GM21529 (cell line): ENCODE results near the gene RAF1.
"Not testable (repeated sequence)": the region's sequence is repeated elsewhere in the genome, so short reads cannot be mapped to it uniquely, and the experiment has no call there.

ENCODE experiments used
- ATAC-seq: cut with Tn5 transposase; IDR thresholded peaks from one replicate; pipeline ENCODE4 v1.9.1; 2021; ENCODE audit not compliant: unreplicated experiment

Gene RAF1

DNA sequence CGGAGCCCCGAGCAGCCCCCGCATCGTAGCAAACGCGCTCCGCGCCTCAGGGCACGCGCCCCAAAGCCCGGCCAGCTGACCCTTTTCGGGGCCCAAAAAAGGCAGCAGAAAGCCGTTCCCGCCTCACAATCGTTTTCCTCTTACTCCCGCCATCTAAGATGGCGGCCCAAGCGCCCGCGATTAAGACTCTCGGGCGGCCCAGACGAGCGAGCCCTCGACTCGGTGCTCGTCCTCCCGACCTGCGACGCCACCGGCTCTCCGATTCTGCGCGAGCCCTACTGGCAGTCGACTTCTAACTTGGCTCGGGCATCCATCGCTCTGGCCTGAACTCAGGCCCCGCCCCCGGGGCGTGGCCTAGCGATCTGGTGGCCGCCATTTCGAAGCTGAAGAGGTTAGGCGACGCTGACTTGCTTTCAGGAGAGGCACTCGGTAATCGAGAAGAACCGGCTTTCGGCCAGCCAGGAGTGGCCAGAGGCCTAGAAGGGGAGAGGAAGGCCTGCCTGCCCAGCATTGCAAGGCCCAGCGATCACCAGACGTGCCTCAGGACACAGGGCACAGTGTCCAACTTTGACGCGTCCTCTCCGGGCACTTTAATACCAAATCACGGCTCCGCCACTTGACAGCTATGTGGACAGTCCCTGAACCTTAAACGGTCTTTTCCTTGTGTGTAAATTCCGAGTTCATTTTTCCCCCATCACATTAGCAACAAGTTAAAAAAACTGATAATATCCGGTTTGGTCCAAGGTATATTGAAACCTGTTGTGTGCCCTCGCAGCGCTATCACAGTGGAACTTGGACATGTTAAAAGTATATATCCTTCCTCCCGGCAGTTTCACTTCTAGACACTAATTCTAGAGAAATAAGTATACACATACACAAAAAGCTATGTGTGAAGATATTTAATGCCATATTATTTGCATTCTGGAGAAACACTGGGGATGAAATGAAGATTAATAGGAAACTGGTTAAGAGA, at the start of gene RAF1:
Gene RAF1 (minus strand): TSS at position 182 of the 973 bp plus-strand sequence. CDS start 45,396 bp downstream, outside the sequence.
- peak; percentile 84 for ATAC-seq

DNA sequence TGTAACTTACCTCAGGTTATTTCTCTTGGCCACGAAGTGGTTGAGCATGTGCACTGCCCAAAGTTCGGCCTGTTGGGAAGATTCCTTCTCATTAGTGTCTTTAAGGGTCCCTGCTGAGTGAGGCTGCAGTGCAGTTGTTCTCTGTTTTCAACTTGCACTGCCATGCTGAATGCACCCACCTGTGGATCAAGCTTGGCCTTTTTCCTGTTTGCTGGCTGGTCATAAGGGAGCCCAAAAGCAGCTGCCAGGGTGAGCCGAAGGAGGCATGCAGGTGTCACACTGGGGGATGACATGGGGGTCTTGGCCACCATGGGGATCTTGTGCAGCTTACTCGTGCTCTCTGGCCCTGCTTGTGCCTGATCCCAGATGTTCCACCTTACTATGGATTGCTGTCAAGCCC, 46.1 kb upstream of the RAF1 start:
- no peak for ATAC-seq

DNA sequence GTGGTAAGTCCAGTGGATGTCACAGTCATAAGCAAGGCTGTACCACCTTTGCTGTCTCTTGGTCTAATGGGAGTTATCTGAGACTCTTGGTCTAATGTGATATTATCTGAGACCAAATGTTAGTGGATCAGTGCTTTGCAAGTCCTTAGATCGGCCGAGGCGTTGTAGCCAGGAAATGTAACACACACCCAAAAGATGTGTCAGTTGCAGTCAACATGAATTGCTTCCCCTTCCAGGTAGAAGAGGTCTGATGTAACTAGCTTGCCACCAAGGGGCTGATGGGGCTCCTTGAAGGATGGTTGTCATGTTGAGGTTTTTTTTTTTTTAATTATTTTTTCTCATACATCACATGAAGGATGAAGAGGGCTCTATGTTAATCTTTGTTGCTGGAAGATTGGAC, 45.4 kb upstream of the RAF1 start:
- ATAC-seq, result no peak

DNA sequence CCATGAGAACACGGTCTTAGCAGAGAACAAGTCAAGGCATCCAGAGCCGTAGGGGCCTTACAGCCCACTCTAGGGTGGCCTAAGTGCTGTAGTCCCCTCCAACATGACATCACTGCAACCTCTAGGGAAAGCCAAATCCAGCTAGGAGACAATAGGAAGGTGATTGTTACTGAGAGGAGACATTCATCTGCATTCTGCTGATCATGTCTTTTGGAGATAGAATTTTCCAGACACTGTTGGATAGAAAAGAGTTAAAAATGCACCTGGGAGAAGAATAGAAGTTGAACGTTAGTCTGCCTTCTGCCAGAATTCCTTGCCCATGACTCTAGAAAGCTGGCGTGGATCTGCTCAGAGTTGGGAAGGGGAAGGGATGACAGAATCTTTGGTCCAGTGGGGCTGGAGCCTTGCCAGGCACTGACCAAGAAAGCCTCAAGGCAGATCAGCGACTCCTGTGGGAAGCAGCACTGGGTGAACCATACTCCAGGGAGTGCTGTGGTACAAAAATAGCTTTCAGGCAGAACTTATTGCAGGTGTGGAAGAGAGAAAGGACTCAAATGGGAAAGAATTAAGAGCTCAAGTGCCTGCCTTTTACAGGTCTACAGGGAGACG, 44.8 kb upstream of the RAF1 start:
- ATAC-seq, result no peak

- no peak for ATAC-seq
These were observed 43.5 kb upstream of the RAF1 start for GRCh38 chr3:12707449-12707848.

DNA sequence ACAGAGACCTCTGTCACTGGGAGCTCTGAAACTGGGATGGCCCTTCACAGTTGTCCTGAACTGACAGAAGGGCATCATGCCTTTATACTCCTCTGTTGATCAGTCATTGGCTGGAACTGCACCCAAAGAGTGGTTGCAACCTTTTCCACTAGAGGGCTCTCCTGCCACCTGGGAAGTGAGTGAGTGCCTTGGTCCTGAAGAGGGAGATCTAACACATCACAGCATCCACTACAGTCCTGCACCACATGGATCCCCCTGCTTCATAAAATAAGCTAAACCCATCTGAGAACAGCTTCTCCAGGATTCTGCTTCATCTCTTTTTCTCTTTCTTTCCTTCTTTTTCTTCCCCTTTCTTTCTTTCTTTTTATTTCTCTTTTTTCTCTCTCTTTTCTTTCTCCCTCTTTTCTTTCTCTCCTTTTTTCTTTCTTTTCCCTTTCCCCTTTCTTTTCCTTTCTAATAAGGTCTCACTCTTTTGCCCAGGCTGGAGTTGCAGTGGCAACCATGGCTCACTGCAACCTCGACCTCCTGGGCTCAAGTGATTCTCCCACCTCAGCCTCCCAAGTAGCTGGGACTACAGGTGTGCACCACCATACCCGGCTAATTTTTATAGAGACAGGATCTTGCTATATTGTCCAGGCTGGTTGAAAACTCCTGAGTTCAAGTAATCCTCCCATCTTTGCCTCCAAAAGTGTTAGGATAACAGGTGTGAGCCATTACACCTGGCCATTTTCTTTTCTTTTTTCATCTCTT, 42.8 kb upstream of the RAF1 start:
- ATAC-seq, result peak; percentile 94

GRCh38 chr3:12705981-12706380, 42.1 kb upstream of the RAF1 start:
- no peak for ATAC-seq

DNA sequence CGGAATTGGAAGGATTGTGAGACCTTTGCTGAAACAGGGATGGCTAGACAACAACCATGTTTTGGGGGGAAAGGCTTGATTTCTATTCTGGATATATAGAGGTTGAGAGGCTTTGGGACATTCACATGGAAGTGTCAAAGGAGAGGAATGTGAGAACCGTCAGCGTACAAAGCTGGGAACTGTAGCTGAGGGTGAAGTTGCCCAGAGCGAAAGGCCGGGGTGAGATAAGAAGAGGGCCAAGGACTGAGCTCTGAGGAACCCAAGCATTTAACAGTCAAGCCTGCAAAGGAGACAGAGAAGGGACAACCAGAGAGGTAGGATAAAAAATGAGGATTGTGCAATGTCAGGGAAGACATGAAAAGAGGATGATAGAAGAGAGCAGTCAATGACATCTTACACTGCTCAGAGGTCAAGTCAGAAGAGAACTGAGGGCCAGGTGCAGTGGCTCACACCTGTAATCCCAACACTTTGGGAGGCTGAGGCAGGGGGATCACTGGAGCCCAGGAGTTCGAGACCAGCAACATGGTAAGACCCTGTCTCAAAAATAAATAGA, 41.5 kb upstream of the RAF1 start:
- ATAC-seq, result no peak

GRCh38 chr3:12702501-12702900, 38.6 kb upstream of the RAF1 start:
- ATAC-seq, result no peak

DNA sequence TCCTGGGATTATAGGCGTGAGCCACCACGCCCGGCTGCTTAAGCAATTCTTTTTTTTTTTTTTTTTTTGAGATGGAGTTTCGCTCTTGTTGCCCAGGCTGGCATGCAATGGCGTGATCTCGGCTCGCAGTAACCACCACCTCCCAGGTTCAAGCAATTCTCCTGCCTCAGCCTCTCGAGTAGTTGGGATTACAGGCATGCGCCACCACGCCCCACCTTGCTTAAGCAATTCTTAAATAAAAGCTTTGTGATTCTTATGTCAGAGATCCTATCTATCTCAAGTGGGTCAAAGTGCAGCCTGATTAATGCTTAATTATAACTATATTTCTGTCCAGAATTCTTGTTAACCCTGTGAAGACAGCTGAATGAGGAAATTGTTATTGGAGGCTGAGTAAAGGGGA, 37.7 kb upstream of the RAF1 start:
- ATAC-seq, result not testable (repeated sequence)

GRCh38 chr3:12700800-12701199, 36.9 kb upstream of the RAF1 start:
- no peak for ATAC-seq

DNA sequence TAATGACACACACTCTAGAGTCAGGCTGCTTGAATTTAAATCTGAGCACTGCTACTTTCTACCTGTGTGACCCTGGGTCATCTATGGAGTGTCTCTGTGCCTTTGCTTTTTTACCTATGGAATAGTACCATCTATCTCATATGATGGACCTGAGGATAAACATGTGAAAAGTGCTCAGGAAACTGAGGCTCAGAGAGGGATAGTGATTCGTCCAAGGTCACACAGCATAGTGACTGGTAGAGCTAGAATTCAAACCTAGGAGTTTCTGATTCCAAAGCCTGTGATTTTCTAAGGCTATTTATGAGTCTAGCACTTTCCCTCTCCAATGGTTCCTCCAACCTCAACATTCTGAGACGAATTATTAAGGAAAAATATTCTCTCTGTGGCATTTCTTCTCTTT, 32.0 kb upstream of the RAF1 start:
- ATAC-seq, result no peak

- no peak for ATAC-seq
These were observed 31.2 kb upstream of the RAF1 start for GRCh38 chr3:12695112-12695511.

DNA sequence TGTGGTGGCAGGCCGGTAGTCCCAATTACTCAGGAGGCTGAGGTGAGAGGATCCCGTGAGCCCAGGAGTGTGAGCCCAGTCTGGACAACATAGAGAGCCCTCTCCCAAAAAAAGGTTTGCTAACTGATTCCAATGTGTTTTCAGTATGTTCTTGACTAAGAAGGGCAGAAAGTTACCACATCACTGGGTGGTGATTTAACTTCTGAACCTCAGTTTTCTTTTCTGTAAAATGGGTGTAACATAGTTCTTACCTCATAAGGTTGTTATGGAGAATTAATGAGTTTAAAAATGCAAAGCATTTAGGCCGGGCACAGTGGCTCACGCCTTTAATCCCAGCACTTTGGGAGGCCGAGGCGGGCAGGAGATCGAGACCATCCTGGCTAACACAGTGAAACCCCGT, 28.5 kb upstream of the RAF1 start:
- ATAC-seq, result no peak

- no peak for ATAC-seq
These were observed 26.2 kb upstream of the RAF1 start for GRCh38 chr3:12689997-12690711.

DNA sequence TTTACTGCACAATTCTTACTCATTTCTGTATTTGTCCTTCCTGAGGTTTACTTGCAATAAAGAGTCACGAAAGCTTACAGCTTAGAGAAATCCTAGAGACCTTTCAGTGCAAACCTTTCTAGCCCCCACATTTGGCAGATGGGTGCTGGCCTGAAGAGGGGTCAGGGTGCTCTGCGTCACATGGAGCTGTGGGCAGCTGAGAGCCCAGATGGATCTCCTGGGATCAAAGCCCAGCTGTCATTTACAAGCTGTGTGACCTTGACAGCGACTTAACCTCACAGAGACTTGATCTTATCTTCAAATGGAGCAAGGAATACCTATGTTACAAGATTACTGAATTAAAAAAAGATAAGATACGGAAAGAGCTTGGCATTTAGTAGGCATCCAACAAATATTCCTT, 24.0 kb upstream of the RAF1 start:
- no peak for ATAC-seq

DNA sequence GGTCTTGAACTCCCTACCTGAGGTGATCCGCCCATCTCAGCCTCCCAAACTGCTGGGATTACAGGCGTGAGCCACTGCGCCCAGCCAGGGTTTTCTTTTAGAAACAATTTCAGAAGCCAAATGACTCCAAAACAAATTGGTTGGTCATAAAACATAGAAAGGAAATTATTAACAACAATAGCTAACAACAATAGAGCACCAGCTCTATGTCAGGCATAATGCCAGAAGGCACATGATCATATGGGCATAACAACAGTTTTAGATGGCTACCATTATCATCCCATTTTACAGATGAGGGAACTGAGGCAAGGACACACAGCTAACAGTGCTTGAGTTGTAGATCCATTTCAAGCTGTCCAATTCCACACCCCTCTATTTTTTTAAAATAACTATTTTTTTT, 22.2 kb upstream of the RAF1 start:
- no peak for ATAC-seq

GRCh38 chr3:12681943-12682390, 18.1 kb upstream of the RAF1 start:
- no peak for ATAC-seq

- ATAC-seq, result no peak
These were observed 17.4 kb upstream of the RAF1 start for GRCh38 chr3:12681089-12681942.

GRCh38 chr3:12679468-12679867, 15.6 kb upstream of the RAF1 start:
- no peak for ATAC-seq
